OCI-LY1 (cell line): Measurements from ENCODE around the gene TCEAL4.

Experiments
- EZH2 ChIP-seq: fragments of 200-600 bp; sonication (generic), shearing (Covaris generic); IDR thresholded peaks from 2 replicates; pipeline ENCODE4 v1.8.0; 2017; ENCODE audit warnings: borderline replicate concordance, mixed run types, mild to moderate bottlenecking, antibody characterized with exemption, low read length, moderate library complexity, mixed read lengths
- TF ChIP-seq, protein P1 (sequence below): fragments of 200-600 bp; sonication (generic), shearing (Covaris generic); IDR thresholded peaks from 2 replicates; pipeline ENCODE4 v1.5.1; 2017; ENCODE audit warnings: mild to moderate bottlenecking, antibody characterized with exemption, low read length, moderate library complexity, mixed read lengths

GRCh38 chrX:103610282-103610681, 25.0 kb downstream of the TCEAL4 start:
- TF ChIP-seq, protein P1, sequence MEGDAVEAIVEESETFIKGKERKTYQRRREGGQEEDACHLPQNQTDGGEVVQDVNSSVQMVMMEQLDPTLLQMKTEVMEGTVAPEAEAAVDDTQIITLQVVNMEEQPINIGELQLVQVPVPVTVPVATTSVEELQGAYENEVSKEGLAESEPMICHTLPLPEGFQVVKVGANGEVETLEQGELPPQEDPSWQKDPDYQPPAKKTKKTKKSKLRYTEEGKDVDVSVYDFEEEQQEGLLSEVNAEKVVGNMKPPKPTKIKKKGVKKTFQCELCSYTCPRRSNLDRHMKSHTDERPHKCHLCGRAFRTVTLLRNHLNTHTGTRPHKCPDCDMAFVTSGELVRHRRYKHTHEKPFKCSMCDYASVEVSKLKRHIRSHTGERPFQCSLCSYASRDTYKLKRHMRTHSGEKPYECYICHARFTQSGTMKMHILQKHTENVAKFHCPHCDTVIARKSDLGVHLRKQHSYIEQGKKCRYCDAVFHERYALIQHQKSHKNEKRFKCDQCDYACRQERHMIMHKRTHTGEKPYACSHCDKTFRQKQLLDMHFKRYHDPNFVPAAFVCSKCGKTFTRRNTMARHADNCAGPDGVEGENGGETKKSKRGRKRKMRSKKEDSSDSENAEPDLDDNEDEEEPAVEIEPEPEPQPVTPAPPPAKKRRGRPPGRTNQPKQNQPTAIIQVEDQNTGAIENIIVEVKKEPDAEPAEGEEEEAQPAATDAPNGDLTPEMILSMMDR, result no peak
- TF ChIP-seq EZH2, result no peak
